Neuronal stem cell (in vitro differentiated cells): Measurements from ENCODE around the gene HNRNPAB.
A peak's percentile ranks its signal among the peaks of the same experiment; 100 is the strongest.

Experiments
- DNase-seq: peaks from one replicate; pipeline ENCODE4 v3.0.0-alpha.2; 2013; ENCODE audit warnings: low spot score
- H2AFZ ChIP-seq: one replicate; pipeline ENCODE4 v1.6.1; 2013; ENCODE audit warnings: mild to moderate bottlenecking, low read length, inconsistent platforms
- H2AK5ac ChIP-seq: 2 replicates; pipeline ENCODE4 v1.6.1; 2013; ENCODE audit warnings: low read depth, mild to moderate bottlenecking, inconsistent platforms, low read length, moderate library complexity, mixed read lengths
- H2BK120ac ChIP-seq: 2 replicates; pipeline ENCODE4 v1.6.1; 2013; ENCODE audit warnings: low read depth, mild to moderate bottlenecking, inconsistent platforms, low read length, moderate library complexity, mixed read lengths
- H2BK12ac ChIP-seq: one replicate; pipeline ENCODE4 v1.6.1; 2013; ENCODE audit warnings: low read length, inconsistent platforms
- H2BK15ac ChIP-seq: 2 replicates; pipeline ENCODE4 v1.6.1; 2013; ENCODE audit warnings: mild to moderate bottlenecking, low read length, inconsistent platforms, mixed read lengths
- H2BK5ac ChIP-seq: one replicate; pipeline ENCODE4 v1.6.1; 2013; ENCODE audit warnings: inconsistent platforms, mild to moderate bottlenecking, low read length, moderate library complexity
- H3K14ac ChIP-seq: one replicate; pipeline ENCODE4 v1.6.1; 2013; ENCODE audit warnings: low read length, inconsistent platforms
- H3K18ac ChIP-seq: 2 replicates; pipeline ENCODE4 v1.6.1; 2013; ENCODE audit warnings: low read length, inconsistent platforms
- H3K23ac ChIP-seq: 2 replicates; pipeline ENCODE4 v1.6.1; 2013; ENCODE audit warnings: low read depth, mild to moderate bottlenecking, mixed read lengths, low read length, inconsistent platforms; ENCODE audit not compliant: poor library complexity
- H3K27ac ChIP-seq: replicated peaks from 3 replicates; pipeline ENCODE4 v1.5.1; 2013; ENCODE audit warnings: low read length, inconsistent platforms
- H3K27me3 ChIP-seq, 3 experiments: 2 replicates each; pipeline ENCODE4 v1.6.1; 2013; ENCODE audit warnings: low read length in 3 of 3, mild to moderate bottlenecking in 2 of 3, inconsistent platforms in 1 of 3, low read depth in 1 of 3, mixed read lengths in 1 of 3, moderate library complexity in 1 of 3; ENCODE audit not compliant: control insufficient read depth in 3 of 3, insufficient read depth in 3 of 3
- H3K36me3 ChIP-seq, 2 donors: replicated peaks in 1 of 2; 2 replicates each; pipeline ENCODE4 v1.6.1; 2013; ENCODE audit warnings: low read length in 2 of 2; ENCODE audit not compliant: control insufficient read depth in 2 of 2, insufficient read depth in 2 of 2
- H3K4ac ChIP-seq: 2 replicates; pipeline ENCODE4 v1.6.1; 2013; ENCODE audit warnings: inconsistent platforms, mild to moderate bottlenecking, low read length, moderate library complexity
- H3K4me1 ChIP-seq, 2 donors: 1 replicate in 1 of 2; 2 replicates in 1 of 2; pipeline ENCODE4 v1.6.1; 2013; ENCODE audit warnings: low read length in 2 of 2, low read depth in 1 of 2; ENCODE audit not compliant: control insufficient read depth in 2 of 2, insufficient read depth in 1 of 2
- H3K4me2 ChIP-seq: one replicate; pipeline ENCODE4 v1.6.1; 2013; ENCODE audit warnings: mild to moderate bottlenecking, low read length, inconsistent platforms; ENCODE audit not compliant: insufficient read depth, poor library complexity, severe bottlenecking
- H3K4me3 ChIP-seq, 2 donors: 2 replicates each; pipeline ENCODE4 v1.5.1; 2013; ENCODE audit warnings: low read length in 2 of 2, mild to moderate bottlenecking in 2 of 2, inconsistent platforms in 1 of 2, moderate library complexity in 1 of 2
- H3K79me1 ChIP-seq: one replicate; pipeline ENCODE4 v1.6.1; 2013; ENCODE audit warnings: low read depth, mild to moderate bottlenecking, inconsistent platforms, low read length, moderate library complexity
- H3K9ac ChIP-seq: one replicate; pipeline ENCODE4 v1.6.1; 2013; ENCODE audit warnings: mild to moderate bottlenecking, low read depth, low read length, inconsistent platforms; ENCODE audit not compliant: poor library complexity
- H3K9me3 ChIP-seq, 2 donors: replicated peaks in 1 of 2; 2 replicates each; pipeline versions ENCODE3 to v1.6.1; 2013; ENCODE audit warnings: low read length in 2 of 2, mild to moderate bottlenecking in 2 of 2, inconsistent platforms in 1 of 2, low read depth in 1 of 2, mixed read lengths in 1 of 2, moderate library complexity in 1 of 2; ENCODE audit not compliant: control insufficient read depth in 2 of 2, insufficient read depth in 1 of 2
- H4K8ac ChIP-seq: one replicate; pipeline ENCODE4 v1.6.1; 2013; ENCODE audit warnings: low read depth, mild to moderate bottlenecking, inconsistent platforms, low read length, moderate library complexity
- H4K91ac ChIP-seq: one replicate; pipeline ENCODE4 v1.6.1; 2013; ENCODE audit warnings: low read length, low read depth, mild to moderate bottlenecking, inconsistent platforms; ENCODE audit not compliant: poor library complexity
- WGBS, 2 donors: extraction: QIAGEN DNeasy Blood & Tissue Kit; methylation state at CpG; one replicate each; pipeline ENCODE4 v1.1.7; 2013; ENCODE audit warnings: missing lambda C conversion rate in 2 of 2, mixed read lengths in 1 of 2; ENCODE audit not compliant: insufficient read length in 2 of 2, insufficient replicate concordance in 1 of 2; ENCODE audit errors: extremely low coverage in 2 of 2; 5-methylcytosine and 5-hydroxymethylcytosine counted together

The HNRNPAB gene

GRCh38 chr5:178192244-178192643 lies 12.1 kb upstream of the HNRNPAB start:
- Histone ChIP-seq H3K36me3 (no peaks in the 10 kb centered on the region), H3K4me3 (no peak overlapping the region), H3K4me2 (no peak overlapping the region), H4K8ac (no peak overlapping the region), H2BK5ac (no peak overlapping the region), H3K79me1 (no peaks in the 10 kb centered on the region), H3K9ac (no peak overlapping the region), H2AK5ac (no peak overlapping the region), H3K4me1 (peaks cover 3 to 9% of the 10 kb centered on the region in 2 donors), H2AFZ (no peak overlapping the region), H3K27ac (no peak overlapping the region), H4K91ac (no peak overlapping the region), H2BK15ac (no peak overlapping the region), H3K18ac (no peak overlapping the region), H3K23ac (no peak overlapping the region), H3K27me3 (peaks cover 0 to 18% (median 0%) of the 10 kb centered on the region in 3 experiments), H3K9me3 (peaks cover 0 to 4% of the 10 kb centered on the region in 2 donors), H3K14ac (no peak overlapping the region), H2BK12ac (no peak overlapping the region), H3K4ac (no peak overlapping the region), H2BK120ac (no peak overlapping the region)
- WGBS, 2 donors, result no CpG with 5 or more reads among the region's 2 CpGs
- DNase-seq, result no peak

DNA sequence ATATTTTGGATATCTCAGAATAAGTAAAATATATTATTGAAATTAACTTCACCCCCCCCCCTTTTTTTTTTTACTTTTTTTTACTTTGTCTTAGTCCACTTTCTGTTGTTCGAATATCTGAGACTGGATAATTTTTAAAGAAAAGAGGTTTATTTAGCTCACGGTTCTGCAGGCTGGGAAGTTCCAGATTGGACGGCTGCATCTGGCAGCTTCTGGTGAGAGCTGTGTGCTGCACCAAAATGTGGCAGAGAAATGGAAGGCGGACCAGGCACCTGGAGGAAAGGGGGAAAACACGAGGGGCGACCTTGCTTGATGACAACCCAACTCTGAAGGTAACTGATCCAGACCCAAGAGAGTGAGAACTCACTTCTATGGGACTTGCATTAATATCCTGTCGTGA lies 11.5 kb upstream of the HNRNPAB start:
- H2BK12ac ChIP-seq, result no peak overlapping the region
- no peak overlapping the region for H2BK120ac ChIP-seq
- H3K79me1 ChIP-seq, result no peaks in the 10 kb centered on the region
- no peak overlapping the region for H3K14ac ChIP-seq
- no peak overlapping the region for H2AFZ ChIP-seq
- H3K9me3 ChIP-seq, result peaks cover 0 to 4% of the 10 kb centered on the region in 2 donors
- no peaks in the 10 kb centered on the region for H3K36me3 ChIP-seq
- H2BK15ac ChIP-seq, result no peak overlapping the region
- no peak overlapping the region for H3K23ac ChIP-seq
- H4K8ac ChIP-seq, result no peak overlapping the region
- H3K27me3 ChIP-seq, result peaks cover 0 to 18% (median 0%) of the 10 kb centered on the region in 3 experiments
- H4K91ac ChIP-seq, result no peak overlapping the region
- H3K27ac ChIP-seq, result no peak overlapping the region
- no peak overlapping the region for H3K4me2 ChIP-seq
- no peak overlapping the region for H2BK5ac ChIP-seq
- no peak overlapping the region for H3K4me3 ChIP-seq
- no peak overlapping the region for H3K18ac ChIP-seq
- no CpG with 5 or more reads among the region's 7 CpGs for WGBS, 2 donors
- peaks cover 3 to 9% of the 10 kb centered on the region in 2 donors for H3K4me1 ChIP-seq
- H3K9ac ChIP-seq, result no peak overlapping the region
- no peak for DNase-seq
- H3K4ac ChIP-seq, result no peak overlapping the region
- no peak overlapping the region for H2AK5ac ChIP-seq

DNA sequence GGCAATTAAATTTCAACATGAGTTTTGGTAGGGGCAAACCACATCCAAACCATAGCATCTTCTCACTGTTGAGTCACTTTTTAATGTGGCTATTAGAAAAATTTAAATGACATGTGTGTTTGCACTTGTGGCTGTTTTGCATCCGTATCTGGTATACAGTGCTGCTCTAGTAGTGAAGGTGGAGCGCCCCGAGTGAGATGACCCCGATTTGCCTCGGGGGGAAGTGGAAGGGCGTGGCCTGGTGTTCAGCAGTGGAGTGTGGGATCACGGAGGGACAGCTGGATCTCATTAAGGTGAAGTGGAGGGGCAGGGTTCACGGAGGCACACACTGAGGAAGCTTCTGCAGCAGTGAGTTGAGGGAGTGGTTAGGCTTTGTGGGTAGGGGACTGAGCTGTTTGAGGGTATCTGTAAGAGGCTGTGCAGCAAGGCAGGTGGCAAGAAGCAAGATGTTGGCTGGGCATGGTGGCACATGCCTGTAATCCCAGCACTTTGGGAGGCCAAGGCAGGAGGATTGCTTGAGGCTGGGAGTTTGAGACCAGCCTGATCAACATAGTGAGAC lies 11.0 kb upstream of the HNRNPAB start:
- WGBS, 2 donors, result no CpG with 5 or more reads among the region's 8 CpGs
- H4K8ac ChIP-seq, result no peak overlapping the region

DNA sequence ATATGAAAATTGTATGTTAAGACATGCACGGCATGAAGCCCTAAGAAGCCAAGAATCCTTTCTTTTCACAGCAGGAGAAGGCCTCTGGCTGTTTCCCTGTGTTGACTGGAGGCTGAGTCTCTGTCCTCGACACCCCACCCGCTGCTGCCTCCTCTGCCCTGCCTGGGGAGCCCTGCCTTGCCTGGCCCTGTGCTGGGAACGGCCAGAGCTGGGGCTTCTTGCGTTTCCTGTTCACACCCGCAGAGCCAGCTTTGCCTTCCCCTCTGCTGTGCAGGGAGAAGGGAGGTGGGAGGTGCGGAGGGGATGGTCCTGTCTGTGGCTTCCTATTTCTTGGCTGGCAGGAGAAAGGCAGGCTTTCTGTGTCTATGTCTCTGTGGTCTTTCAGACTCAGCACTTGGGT lies 10.3 kb upstream of the HNRNPAB start:
- WGBS, 2 donors, result no CpG with 5 or more reads among the region's 7 CpGs
- H3K23ac ChIP-seq, result peak overlapping the region; percentile 80
- H3K79me1 ChIP-seq, result no peaks in the 10 kb centered on the region
- H3K36me3 ChIP-seq, result no peaks in the 10 kb centered on the region
- peaks cover 0 to 4% of the 10 kb centered on the region in 2 donors for H3K9me3 ChIP-seq
- H2BK12ac ChIP-seq, result no peak overlapping the region
- DNase-seq, result no peak
- H2BK5ac ChIP-seq, result peak overlapping the region; percentile 75
- peak overlapping the region; percentile 72 for H2AFZ ChIP-seq
- H3K27ac ChIP-seq, result no peak overlapping the region
- H3K9ac ChIP-seq, result no peak overlapping the region
- H3K14ac ChIP-seq, result no peak overlapping the region
- peak overlapping the region; percentile 93 for H3K4ac ChIP-seq
- no peak overlapping the region for H4K91ac ChIP-seq
- peak overlapping the region; percentile 71 for H2AK5ac ChIP-seq
- H3K18ac ChIP-seq, result peak overlapping the region; percentile 87
- peaks cover 3 to 9% of the 10 kb centered on the region in 2 donors for H3K4me1 ChIP-seq
- peaks cover 0 to 18% (median 0%) of the 10 kb centered on the region in 3 experiments for H3K27me3 ChIP-seq
- H2BK15ac ChIP-seq, result peak overlapping the region; percentile 85
- H3K4me2 ChIP-seq, result no peak overlapping the region
- H2BK120ac ChIP-seq, result no peak overlapping the region
- no peak overlapping the region for H4K8ac ChIP-seq
- H3K4me3 ChIP-seq, result no peak overlapping the region

More for the DNA sequence above, 11.0 kb upstream of the HNRNPAB start:
- no peak for DNase-seq
- Histone ChIP-seq H3K23ac (no peak overlapping the region), H3K18ac (no peak overlapping the region), H3K4me2 (no peak overlapping the region), H3K36me3 (no peaks in the 10 kb centered on the region), H3K27me3 (peaks cover 0 to 18% (median 0%) of the 10 kb centered on the region in 3 experiments), H2BK5ac (no peak overlapping the region), H3K14ac (no peak overlapping the region), H3K9me3 (peaks cover 0 to 4% of the 10 kb centered on the region in 2 donors), H3K27ac (no peak overlapping the region), H2BK15ac (no peak overlapping the region), H2AK5ac (no peak overlapping the region), H3K79me1 (no peaks in the 10 kb centered on the region), H4K91ac (no peak overlapping the region), H2AFZ (no peak overlapping the region), H3K4me1 (peaks cover 3 to 9% of the 10 kb centered on the region in 2 donors), H3K4ac (no peak overlapping the region), H3K4me3 (peak overlapping the region in 1 of 2 donors; percentile 31), H2BK120ac (no peak overlapping the region), H3K9ac (no peak overlapping the region), H2BK12ac (no peak overlapping the region)
